ENCODE measurements around the gene LZTR1. TPM values are rescaled to one million over a fixed set of nuclear protein-coding genes. Genes with fewer than 3 reads are reported as not detected.
"Not testable (repeated sequence)": the region's sequence is repeated elsewhere in the genome, so short reads cannot be mapped to it uniquely, and the experiment has no call there.

LZTR1 gene
- total and polyA plus RNA-seq, 4 donors = 11.3 to 83.9 (median 70.4) TPM

DNA sequence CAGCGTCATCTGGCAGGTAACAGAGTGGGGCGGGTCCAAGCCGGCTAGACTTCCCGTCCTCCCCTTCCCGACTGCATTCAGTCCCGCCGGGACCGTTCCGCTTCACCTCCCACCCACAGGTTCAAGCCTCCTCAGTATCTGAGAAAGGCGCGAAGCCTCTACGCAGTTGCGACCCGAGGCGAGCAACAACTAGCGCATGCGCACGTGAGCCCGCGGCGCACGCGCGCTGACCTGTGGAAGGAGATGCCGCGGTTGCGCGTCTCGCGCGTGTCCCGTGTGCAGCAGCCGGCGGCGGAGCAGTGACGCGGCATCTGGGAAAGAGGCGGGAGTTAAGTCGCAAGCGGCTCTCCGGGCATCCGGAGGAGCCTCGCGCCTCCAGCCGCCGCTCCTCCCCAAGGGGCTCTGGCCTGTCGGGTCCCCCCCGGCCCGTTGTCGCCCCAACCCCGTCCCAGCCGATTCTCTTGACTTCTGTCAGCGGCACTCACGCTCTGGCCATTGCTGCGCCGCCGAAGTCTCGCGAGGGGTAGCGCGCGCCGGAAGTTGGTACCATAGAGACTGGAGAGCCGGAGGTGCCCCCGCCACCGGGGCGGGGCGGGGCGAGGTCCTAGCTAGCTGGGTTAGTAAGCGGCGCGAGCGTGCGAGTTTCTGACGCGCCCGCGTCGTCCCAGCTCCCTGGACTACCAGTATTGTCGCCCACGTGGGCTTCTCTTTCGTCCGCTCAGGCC is 19.7 kb downstream of the LZTR1 start, which contains the start of gene THAP7:
TSS of gene THAP7 (minus strand) at position 518 of the 725 bp plus-strand sequence. CDS start at position 311, 207 bp downstream.
- Histone ChIP-seq H3K27ac (ENCODE audit: low read depth in 1 of 2, low read length in 2 of 2) (peak within 1 kb of the TSS; percentile 69 to 97), H3K4me3 (ENCODE audit: low read length in 2 of 2) (peak within 1 kb of the TSS; percentile 67 to 78), H3K9me3 (ENCODE audit: control insufficient read depth, low read length) (no peaks in the 10 kb centered on the region), H3K27me3 (ENCODE audit: control insufficient read depth in 1 of 2, insufficient read depth in 2 of 2, low read length in 1 of 2) (no peaks in the 10 kb centered on the region), H3K36me3 (ENCODE audit: control insufficient read depth in 1 of 2, insufficient read depth in 2 of 2, low read length in 1 of 2) (no peaks in the 10 kb centered on the region), H3K4me1 (ENCODE audit: control insufficient read depth in 1 of 2, insufficient read depth in 2 of 2, low read length in 2 of 2) (no peaks in the 10 kb centered on the region)
- DNase-seq = peak; percentile 99 to 100
- intact Hi-C loops (cut with DNase I) = loop anchor here in 1 of 2 donors (1.0 kb wide), 1 partner anchor 19 kb away; the partner anchor contains the start of gene LZTR1
- ATAC-seq (ENCODE audit: low FRiP score) = peak; percentile 98
- 0 to 1% methylated on average over 83 of the region's 83 CpGs for WGBS, 2 donors

DNA sequence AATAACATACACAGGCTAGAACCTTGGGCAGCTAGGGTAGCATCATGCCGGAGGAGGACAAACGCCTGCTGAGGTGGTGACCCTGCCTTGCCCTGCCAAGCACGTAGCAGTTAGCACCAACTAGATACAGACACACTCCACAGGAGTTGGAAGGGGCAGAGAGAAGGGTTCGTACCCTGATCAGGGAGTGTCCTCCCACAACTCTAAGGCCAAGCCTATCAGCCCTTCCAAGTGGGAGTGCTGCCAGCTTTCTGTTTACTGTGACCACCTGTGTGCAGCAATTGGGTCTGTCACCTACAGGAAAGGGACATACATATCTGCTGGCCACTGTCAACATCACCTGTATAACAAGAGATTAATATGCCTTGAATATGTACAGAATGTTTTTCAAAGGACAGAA is 21.7 kb downstream of the LZTR1 start:
- Histone ChIP-seq H3K27me3 (ENCODE audit: control insufficient read depth in 1 of 2, insufficient read depth in 2 of 2, low read length in 1 of 2) (no peaks in the 10 kb centered on the region), H3K4me1 (ENCODE audit: control insufficient read depth in 1 of 2, insufficient read depth in 2 of 2, low read length in 2 of 2) (no peaks in the 10 kb centered on the region), H3K9me3 (ENCODE audit: control insufficient read depth, low read length) (no peaks in the 10 kb centered on the region), H3K27ac (ENCODE audit: low read depth in 1 of 2, low read length in 2 of 2) (no peak overlapping the region), H3K36me3 (ENCODE audit: control insufficient read depth in 1 of 2, insufficient read depth in 2 of 2, low read length in 1 of 2) (no peaks in the 10 kb centered on the region), H3K4me3 (ENCODE audit: low read length in 2 of 2) (no peak overlapping the region)
- intact Hi-C loops (cut with DNase I) = no loop called here
- DNase-seq (no peak), ATAC-seq (ENCODE audit: low FRiP score) (no peak)
- 90 to 94% methylated on average over 4 of the region's 4 CpGs for WGBS, 2 donors

GRCh38 chr22:21009208-21009607 is 27.1 kb downstream of the LZTR1 start:
- intact Hi-C loops (cut with DNase I); H3K9me3 ChIP-seq (ENCODE audit: control insufficient read depth, low read length); H3K27ac ChIP-seq (ENCODE audit: low read depth in 1 of 2, low read length in 2 of 2): not testable (repeated sequence)

DNA sequence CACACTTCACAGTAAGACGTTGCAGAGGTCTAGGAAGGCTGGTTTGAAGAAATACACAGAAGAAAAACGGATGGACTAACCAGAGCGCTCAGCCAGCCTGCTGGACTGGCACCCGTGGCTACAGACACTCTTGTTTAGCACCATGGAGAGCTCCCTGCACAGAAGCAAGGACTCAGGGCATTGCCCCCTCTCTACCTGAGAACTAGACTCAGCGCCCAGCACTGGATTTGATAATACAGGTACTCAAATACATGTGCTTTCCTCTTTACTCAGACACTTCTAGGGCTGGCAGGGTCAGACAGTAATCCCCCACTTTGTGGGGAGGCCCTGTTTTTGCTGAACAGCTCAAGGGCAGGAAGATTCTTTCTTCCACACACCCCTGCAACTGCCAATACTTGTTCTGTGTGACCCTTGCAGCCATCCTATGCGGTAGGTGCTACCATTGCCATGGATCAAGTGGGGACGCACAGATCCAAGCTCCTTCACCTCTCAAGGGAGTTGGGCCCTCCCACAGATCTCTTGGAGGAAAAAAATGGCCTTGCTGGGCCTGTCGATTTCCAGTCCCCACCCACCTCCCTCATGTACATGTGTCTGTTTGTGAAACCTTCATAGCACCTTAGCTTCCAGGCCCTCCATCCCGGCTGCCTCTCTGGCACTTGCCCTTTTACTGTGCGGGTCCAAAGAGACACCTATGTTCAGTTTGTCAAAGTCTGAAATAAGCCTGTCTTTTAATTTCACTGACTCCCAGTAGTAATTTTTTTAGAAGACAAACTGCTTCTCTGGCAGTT is 27.7 kb downstream of the LZTR1 start:
- intact Hi-C loops (cut with DNase I) = no loop called here

More at GRCh38 chr22:21009208-21009607, 27.1 kb downstream of the LZTR1 start:
- not testable (repeated sequence) for H3K27me3 ChIP-seq (ENCODE audit: control insufficient read depth in 1 of 2, insufficient read depth in 2 of 2, low read length in 1 of 2); ATAC-seq (ENCODE audit: low FRiP score); H3K4me1 ChIP-seq (ENCODE audit: control insufficient read depth in 1 of 2, insufficient read depth in 2 of 2, low read length in 2 of 2); DNase-seq; H3K36me3 ChIP-seq (ENCODE audit: control insufficient read depth in 1 of 2, insufficient read depth in 2 of 2, low read length in 1 of 2); H3K4me3 ChIP-seq (ENCODE audit: low read length in 2 of 2)
- 82 to 85% methylated on average over 13 of the region's 13 CpGs for WGBS, 2 donors

GRCh38 chr22:21010426-21011113 is 28.5 kb downstream of the LZTR1 start:
- H3K4me3 ChIP-seq (ENCODE audit: low read length in 2 of 2) = no peak overlapping the region
- ATAC-seq (ENCODE audit: low FRiP score) (no peak), DNase-seq (no peak)
- H3K9me3 ChIP-seq (ENCODE audit: control insufficient read depth, low read length) = no peaks in the 10 kb centered on the region
- intact Hi-C loops (cut with DNase I) = no loop called here
- H3K36me3 ChIP-seq (ENCODE audit: control insufficient read depth in 1 of 2, insufficient read depth in 2 of 2, low read length in 1 of 2) = no peaks in the 10 kb centered on the region
- no peaks in the 10 kb centered on the region for H3K4me1 ChIP-seq (ENCODE audit: control insufficient read depth in 1 of 2, insufficient read depth in 2 of 2, low read length in 2 of 2)
- WGBS, 2 donors = 93% methylated on average over 3 of the region's 3 CpGs
- no peak overlapping the region for H3K27ac ChIP-seq (ENCODE audit: low read depth in 1 of 2, low read length in 2 of 2)
- H3K27me3 ChIP-seq (ENCODE audit: control insufficient read depth in 1 of 2, insufficient read depth in 2 of 2, low read length in 1 of 2) = no peaks in the 10 kb centered on the region

More for the DNA sequence above, 27.7 kb downstream of the LZTR1 start:
- ATAC-seq (ENCODE audit: low FRiP score) (no peak), DNase-seq (no peak)
- Histone ChIP-seq H3K27ac (ENCODE audit: low read depth in 1 of 2, low read length in 2 of 2) (no peak overlapping the region), H3K27me3 (ENCODE audit: control insufficient read depth in 1 of 2, insufficient read depth in 2 of 2, low read length in 1 of 2) (no peaks in the 10 kb centered on the region), H3K4me1 (ENCODE audit: control insufficient read depth in 1 of 2, insufficient read depth in 2 of 2, low read length in 2 of 2) (no peaks in the 10 kb centered on the region), H3K4me3 (ENCODE audit: low read length in 2 of 2) (no peak overlapping the region), H3K36me3 (ENCODE audit: control insufficient read depth in 1 of 2, insufficient read depth in 2 of 2, low read length in 1 of 2) (no peaks in the 10 kb centered on the region), H3K9me3 (ENCODE audit: control insufficient read depth, low read length) (no peaks in the 10 kb centered on the region)
- WGBS, 2 donors = 38% methylated on average over 10 of the region's 10 CpGs

DNA sequence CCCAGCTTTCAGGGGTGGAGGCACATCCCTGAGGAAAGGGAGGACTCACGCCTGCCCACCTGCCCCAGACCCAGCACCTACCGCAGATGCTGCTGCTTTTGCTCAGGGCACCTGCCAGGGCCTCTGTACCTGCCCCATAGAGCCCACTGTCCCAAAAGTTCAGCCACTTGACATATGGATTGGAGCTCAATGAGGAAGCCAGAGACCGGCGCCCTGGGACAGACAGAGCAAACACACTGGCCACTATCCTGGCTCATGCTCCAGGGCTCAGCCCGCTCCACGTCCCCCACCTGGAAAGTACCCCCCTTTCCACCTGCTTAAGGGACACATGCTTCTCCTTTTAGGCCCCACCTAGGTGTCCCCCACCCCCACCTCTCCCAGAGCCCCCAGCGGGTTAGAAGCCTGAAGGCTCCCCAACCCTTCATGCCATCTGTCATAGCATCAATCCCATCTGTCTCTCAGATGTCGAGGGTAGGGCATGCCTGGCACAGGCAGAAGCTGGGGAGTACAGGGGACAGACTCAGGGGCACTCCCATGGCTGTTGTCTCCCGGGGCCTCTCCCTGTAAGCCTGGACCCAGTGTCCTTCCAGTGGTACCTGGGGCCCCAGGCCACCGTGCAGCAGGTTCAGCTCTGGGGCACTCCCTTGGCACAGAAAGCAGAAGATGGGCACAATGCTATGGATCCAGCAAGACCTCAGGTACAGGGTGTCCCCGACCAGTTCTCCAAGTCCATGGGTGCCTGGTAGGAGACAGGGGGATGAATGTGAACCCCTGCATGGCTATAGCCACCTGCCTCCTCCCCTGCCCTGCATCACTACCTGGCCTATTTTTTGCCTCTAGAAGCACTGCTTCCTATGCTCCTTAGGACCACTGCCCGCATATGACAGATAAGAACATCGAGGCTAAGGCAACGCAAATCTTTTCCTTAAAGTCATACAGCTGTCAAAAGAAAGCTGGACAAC is 30.6 kb downstream of the LZTR1 start:
- no peak overlapping the region for H3K4me3 ChIP-seq (ENCODE audit: low read length in 2 of 2)
- H3K27me3 ChIP-seq (ENCODE audit: control insufficient read depth in 1 of 2, insufficient read depth in 2 of 2, low read length in 1 of 2) = no peaks in the 10 kb centered on the region
- WGBS, 2 donors = 74 to 81% methylated on average over 14 of the region's 14 CpGs
- ATAC-seq (ENCODE audit: low FRiP score) = no peak
- no peaks in the 10 kb centered on the region for H3K4me1 ChIP-seq (ENCODE audit: control insufficient read depth in 1 of 2, insufficient read depth in 2 of 2, low read length in 2 of 2)
- DNase-seq = no peak
- H3K36me3 ChIP-seq (ENCODE audit: control insufficient read depth in 1 of 2, insufficient read depth in 2 of 2, low read length in 1 of 2) = no peaks in the 10 kb centered on the region
- no peak overlapping the region for H3K27ac ChIP-seq (ENCODE audit: low read depth in 1 of 2, low read length in 2 of 2)
- intact Hi-C loops (cut with DNase I) = no loop called here
- H3K9me3 ChIP-seq (ENCODE audit: control insufficient read depth, low read length) = no peaks in the 10 kb centered on the region

GRCh38 chr22:21013657-21014201 is 31.6 kb downstream of the LZTR1 start:
- Histone ChIP-seq H3K9me3 (ENCODE audit: control insufficient read depth, low read length) (no peaks in the 10 kb centered on the region), H3K4me3 (ENCODE audit: low read length in 2 of 2) (no peak overlapping the region), H3K4me1 (ENCODE audit: control insufficient read depth in 1 of 2, insufficient read depth in 2 of 2, low read length in 2 of 2) (no peaks in the 10 kb centered on the region), H3K27me3 (ENCODE audit: control insufficient read depth in 1 of 2, insufficient read depth in 2 of 2, low read length in 1 of 2) (no peaks in the 10 kb centered on the region), H3K36me3 (ENCODE audit: control insufficient read depth in 1 of 2, insufficient read depth in 2 of 2, low read length in 1 of 2) (no peaks in the 10 kb centered on the region), H3K27ac (ENCODE audit: low read depth in 1 of 2, low read length in 2 of 2) (no peak overlapping the region)
- ATAC-seq (ENCODE audit: low FRiP score) = peak; percentile 28
- DNase-seq = no peak
- intact Hi-C loops (cut with DNase I) = no loop called here
- WGBS, 2 donors = 15 to 21% methylated on average over 16 to 24 of the region's 24 CpGs

Data from aorta (tissue), 5 donors.